Measurements from ENCODE around the gene PCP4L1.

The PCP4L1 gene

GRCh38 chr1:161309868-161310267, 51.3 kb downstream of the PCP4L1 start, which contains the start of gene MPZ:
TSS of gene MPZ (minus strand) at chr1:161309968. CDS start at chr1:161309905, 63 bp downstream.
- DNase-seq (no peak), ATAC-seq (ENCODE audit: insufficient read depth, low read depth) (no peak)
- Histone ChIP-seq H3K9ac (ENCODE audit: low read depth, low read length) (no peak within 1 kb of the TSS), H3K36me3 (ENCODE audit: insufficient read depth, low read length) (no peaks in the 10 kb centered on the region), H3K4me2 (ENCODE audit: insufficient read depth, low read length) (no peak within 1 kb of the TSS), H3K27me3 (ENCODE audit: insufficient read depth, low read length, poor library complexity) (no peaks in the 10 kb centered on the region), H2AFZ (ENCODE audit: low read depth, low read length) (no peak within 1 kb of the TSS), H3K79me2 (ENCODE audit: insufficient read depth, low read length) (peaks cover 7% of the 10 kb centered on the region), H3K9me3 (ENCODE audit: insufficient read depth, low read length, severe bottlenecking) (no peaks in the 10 kb centered on the region), H3K4me3 (ENCODE audit: low read depth in 1 of 2, low read length in 2 of 2) (no peak within 1 kb of the TSS), H3K27ac (ENCODE audit: low read length) (no peak within 1 kb of the TSS), H3K4me1 (ENCODE audit: insufficient read depth, low read length) (peaks cover 38% of the 10 kb centered on the region), H4K20me1 (ENCODE audit: insufficient read depth, low read length) (no peaks in the 10 kb centered on the region)
- no peak for TF ChIP-seq CTCF (IDR thresholded peaks at IDR 0.05; ENCODE audit: borderline replicate concordance, extremely low read depth, low read length, poor library complexity, severe bottlenecking)
- TF ChIP-seq EZH2 (IDR thresholded peaks at IDR 0.05; ENCODE audit: borderline replicate concordance, low read depth, low read length, severe bottlenecking): no peak

GRCh38 chr1:161311595-161312181, 53.1 kb downstream of the PCP4L1 start:
- DNase-seq (no peak), ATAC-seq (ENCODE audit: insufficient read depth, low read depth) (no peak)
- H3K27ac ChIP-seq (ENCODE audit: low read length): no peak overlapping the region
- H3K27me3 ChIP-seq (ENCODE audit: insufficient read depth, low read length, poor library complexity): no peaks in the 10 kb centered on the region
- no peak overlapping the region for H3K9ac ChIP-seq (ENCODE audit: low read depth, low read length)
- H2AFZ ChIP-seq (ENCODE audit: low read depth, low read length): no peak overlapping the region
- H3K4me1 ChIP-seq (ENCODE audit: insufficient read depth, low read length): peaks cover 42% of the 10 kb centered on the region
- no peaks in the 10 kb centered on the region for H3K36me3 ChIP-seq (ENCODE audit: insufficient read depth, low read length)
- no peaks in the 10 kb centered on the region for H4K20me1 ChIP-seq (ENCODE audit: insufficient read depth, low read length)
- no peak overlapping the region for H3K4me3 ChIP-seq (ENCODE audit: low read depth in 1 of 2, low read length in 2 of 2)
- TF ChIP-seq CTCF (IDR thresholded peaks at IDR 0.05; ENCODE audit: borderline replicate concordance, extremely low read depth, low read length, poor library complexity, severe bottlenecking) (no peak), EZH2 (IDR thresholded peaks at IDR 0.05; ENCODE audit: borderline replicate concordance, low read depth, low read length, severe bottlenecking) (no peak)
- H3K4me2 ChIP-seq (ENCODE audit: insufficient read depth, low read length): no peak overlapping the region
- H3K9me3 ChIP-seq (ENCODE audit: insufficient read depth, low read length, severe bottlenecking): no peaks in the 10 kb centered on the region
- H3K79me2 ChIP-seq (ENCODE audit: insufficient read depth, low read length): peaks cover 25% of the 10 kb centered on the region

- Histone ChIP-seq H3K27ac (ENCODE audit: low read length) (peak overlapping the region; percentile 91), H3K4me3 (ENCODE audit: low read depth in 1 of 2, low read length in 2 of 2) (peak overlapping the region; percentile 93 to 94; a peak in 3 of 4 replicates), H3K36me3 (ENCODE audit: insufficient read depth, low read length) (peaks cover 5% of the 10 kb centered on the region; the same call in 1 of the 2 replicates), H2AFZ (ENCODE audit: low read depth, low read length) (peak overlapping the region; percentile 95), H3K79me2 (ENCODE audit: insufficient read depth, low read length) (peaks cover 29% of the 10 kb centered on the region), H3K4me1 (ENCODE audit: insufficient read depth, low read length) (peaks cover 25% of the 10 kb centered on the region), H3K4me2 (ENCODE audit: insufficient read depth, low read length) (peak overlapping the region; percentile 89), H3K9me3 (ENCODE audit: insufficient read depth, low read length, severe bottlenecking) (no peaks in the 10 kb centered on the region), H3K27me3 (ENCODE audit: insufficient read depth, low read length, poor library complexity) (no peaks in the 10 kb centered on the region), H3K9ac (ENCODE audit: low read depth, low read length) (peak overlapping the region; percentile 89), H4K20me1 (ENCODE audit: insufficient read depth, low read length) (no peaks in the 10 kb centered on the region)
- no peak for DNase-seq
- TF ChIP-seq EZH2 (IDR thresholded peaks at IDR 0.05; ENCODE audit: borderline replicate concordance, low read depth, low read length, severe bottlenecking) (no peak), CTCF (IDR thresholded peaks at IDR 0.05; ENCODE audit: borderline replicate concordance, extremely low read depth, low read length, poor library complexity, severe bottlenecking) (no peak)
- no peak for ATAC-seq (ENCODE audit: insufficient read depth, low read depth)
Measured at GRCh38 chr1:161313554-161314200, 55.1 kb downstream of the PCP4L1 start.
